Colon (tissue), 2 donors: ENCODE data around the gene PGM1.

Source experiments
- FAIRE-seq: peaks from 2 replicates; lab custom pipeline; 2012; peaks lifted over from hg19 to GRCh38; lab: Jason Lieb, UNC
- donor health status: control.
- donor health status: control.

Gene PGM1

DNA sequence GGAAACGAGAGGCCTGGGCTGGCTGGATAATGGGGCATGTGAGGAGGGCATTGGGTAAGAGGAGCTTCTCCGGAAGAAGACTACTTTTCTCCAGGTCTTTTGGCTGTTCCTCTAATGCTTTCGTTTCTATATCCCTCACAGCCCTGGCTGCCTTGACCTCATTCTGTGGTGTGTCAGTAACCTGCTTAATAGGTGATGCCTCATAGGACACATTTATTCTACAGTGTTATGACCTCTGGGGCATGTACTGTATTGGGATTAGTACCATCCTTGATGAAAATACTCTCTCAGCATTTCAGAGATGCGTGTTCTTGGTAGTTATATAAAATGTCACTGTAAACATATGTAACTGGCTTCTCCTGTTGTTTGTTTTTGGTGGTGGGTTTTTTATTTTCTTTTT, 40.1 kb downstream of the PGM1 start:
- FAIRE-seq = no peak

DNA sequence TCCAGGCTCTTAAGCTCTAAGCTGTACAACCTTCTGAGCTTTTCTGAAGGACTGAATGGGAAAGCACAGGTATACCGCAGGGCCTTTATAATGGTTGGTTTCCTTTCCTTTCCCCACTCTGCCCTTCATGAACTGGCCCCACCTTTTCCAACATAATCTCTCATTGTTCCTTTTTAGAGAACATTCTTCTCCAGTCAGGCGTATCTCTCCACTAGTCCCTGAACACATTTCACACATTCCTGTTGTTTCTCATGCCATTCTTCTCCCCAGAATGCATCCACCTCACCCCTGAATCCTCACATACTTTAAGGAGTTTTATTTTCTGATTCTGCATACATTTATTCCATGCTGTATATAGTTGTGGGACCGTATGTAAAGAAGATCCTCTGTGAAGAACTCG, 41.3 kb downstream of the PGM1 start:
- no peak for FAIRE-seq

DNA sequence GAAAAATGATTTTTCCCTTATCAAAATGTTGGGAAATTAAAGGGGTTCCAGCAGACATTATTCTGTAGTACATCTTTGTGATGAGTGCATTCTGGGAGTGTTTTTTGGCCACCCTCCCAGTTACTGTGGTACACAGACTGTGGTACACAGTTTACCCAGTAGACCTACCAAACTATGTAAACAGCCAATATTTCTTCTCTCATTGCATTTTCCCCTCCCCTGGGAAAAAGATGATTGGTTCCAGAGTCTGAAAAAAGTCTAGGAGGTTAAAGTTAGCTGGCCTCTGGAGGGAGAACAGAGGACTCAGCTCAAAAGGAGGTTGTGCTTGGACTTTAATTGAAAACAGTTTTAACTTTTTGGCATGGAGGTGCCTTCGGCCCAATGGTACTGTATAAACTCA, 42.5 kb downstream of the PGM1 start:
- FAIRE-seq = no peak

DNA sequence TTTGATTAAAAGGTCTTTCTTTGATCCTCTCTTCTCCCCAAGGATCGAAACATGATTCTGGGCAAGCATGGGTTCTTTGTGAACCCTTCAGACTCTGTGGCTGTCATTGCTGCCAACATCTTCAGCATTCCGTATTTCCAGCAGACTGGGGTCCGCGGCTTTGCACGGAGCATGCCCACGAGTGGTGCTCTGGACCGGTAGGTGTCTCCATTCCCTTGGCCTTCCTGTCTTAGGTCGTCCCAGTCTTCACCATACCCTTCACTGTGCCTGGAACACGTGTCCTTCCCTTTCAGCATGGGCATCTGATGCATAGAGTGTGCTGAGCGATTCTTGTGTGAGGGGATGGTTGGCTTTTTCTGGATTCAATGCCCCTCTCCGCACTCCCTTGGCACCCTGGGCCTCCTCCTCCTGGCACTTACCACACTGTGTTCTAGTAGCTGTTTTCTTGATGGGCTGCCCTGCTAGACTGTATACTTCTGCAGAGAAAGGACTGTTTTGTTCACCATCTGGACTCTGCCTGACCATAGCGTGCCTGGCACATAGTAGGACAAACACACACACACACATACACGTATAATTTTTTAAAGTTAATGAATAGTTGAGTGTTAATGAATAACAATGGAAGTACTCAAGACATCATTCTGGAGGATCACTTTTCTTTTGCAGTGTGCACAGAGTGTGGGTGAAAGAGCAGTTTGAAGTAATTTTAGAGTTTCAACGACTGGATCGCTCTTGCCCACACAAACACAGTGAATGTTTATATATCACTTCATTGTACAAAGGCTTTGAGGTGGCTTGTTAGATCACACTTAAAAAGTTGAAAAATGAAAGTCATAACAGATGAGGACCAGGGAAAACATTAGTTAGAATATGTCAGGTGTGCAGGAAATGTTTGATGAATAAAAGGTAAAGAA, 43.2 kb downstream of the PGM1 start:
- no peak for FAIRE-seq

DNA sequence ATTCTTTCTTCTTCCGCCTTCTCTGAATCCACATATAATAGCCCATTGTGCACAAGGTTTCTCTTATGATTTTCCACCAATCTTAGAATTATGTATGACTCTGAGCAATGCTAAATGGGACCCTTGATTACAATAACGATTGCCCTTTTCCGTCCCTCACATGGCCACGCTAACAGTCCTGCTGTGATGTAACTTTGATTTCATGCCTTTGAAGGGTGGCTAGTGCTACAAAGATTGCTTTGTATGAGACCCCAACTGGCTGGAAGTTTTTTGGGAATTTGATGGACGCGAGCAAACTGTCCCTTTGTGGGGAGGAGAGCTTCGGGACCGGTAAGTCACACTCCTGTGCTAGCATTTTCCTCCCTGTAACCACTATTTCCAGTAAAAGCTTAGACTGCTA, 45.3 kb downstream of the PGM1 start:
- no peak for FAIRE-seq

DNA sequence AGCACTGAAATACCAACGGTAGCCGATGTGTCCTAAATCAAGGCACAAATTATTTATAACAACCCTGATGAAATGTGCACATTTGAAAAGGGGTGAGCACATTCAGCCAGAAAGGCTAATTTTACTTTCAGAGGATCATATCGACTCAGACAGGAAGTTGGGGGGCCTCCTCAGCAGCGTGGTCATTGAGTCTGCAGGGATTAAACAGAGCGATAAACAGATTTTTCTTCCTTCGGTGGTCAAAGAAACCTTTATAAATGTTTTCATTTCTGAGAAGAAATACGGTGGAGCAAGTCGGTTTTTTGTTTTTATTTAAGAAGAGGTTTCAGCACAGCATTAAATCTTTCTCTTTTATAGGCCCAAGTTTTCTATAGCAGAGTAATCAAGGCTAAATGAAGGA, 45.7 kb downstream of the PGM1 start:
- no peak for FAIRE-seq

DNA sequence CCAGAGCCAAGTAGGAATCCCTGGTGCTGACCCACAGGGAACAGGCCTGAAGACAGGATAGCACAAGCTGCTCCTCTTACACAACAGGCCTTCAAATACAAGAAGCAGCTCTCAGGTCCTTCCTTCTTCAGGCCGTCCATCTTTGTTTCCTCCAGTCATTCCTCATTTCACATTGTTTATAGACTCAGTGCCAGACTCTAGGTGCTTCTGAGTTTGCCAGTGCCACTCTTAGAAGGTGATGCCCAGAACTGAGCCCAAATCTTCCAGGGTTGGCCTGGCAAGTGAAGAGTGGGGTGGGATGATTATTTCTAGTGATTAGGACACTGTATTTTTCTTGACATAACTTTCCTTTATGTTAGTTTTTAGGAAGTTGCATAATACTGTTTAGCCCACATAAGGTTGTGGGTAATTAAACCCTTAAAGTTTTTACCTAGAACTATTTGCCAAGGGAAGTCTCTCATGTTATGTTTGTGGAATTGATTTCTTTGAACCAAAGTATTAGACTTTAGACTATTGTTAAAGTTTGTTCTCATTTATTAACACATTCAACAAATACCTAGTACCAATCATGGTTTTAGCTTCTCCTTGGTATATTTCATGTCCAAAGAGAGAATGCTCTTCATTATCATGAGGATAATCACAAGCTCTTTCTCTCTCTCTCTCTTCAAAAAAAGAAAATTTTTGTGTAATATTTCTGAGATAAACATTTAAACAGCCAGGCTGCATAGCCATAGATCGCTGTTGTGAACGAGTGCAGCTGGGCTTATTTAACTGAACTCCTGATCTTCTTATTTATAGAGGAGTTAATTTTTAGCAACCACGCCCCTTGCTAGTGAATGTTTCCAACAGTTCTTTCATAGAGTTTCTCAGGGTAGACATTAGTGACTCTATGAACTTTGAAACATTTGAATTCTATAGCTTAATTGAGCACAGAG, 47.7 kb downstream of the PGM1 start:
- no peak for FAIRE-seq

DNA sequence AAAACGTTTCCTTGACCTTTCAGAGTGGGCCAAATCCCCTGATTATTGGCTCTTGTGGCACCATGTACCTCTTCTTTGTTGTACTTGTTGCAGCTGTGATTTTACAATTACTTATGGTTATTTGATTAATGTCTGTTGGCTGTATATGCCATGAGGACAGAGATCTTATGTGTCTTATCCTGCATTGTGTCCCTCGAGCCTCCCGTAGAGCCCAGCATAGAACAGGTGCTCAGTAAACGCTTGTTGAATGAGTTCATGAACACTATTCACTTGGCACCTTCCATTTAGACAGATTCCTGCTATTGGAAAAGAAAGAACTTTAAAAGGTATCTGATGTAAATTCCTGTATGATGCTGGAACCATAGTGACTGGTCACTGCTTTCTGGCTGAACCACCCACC, 48.4 kb downstream of the PGM1 start:
- FAIRE-seq = no peak

DNA sequence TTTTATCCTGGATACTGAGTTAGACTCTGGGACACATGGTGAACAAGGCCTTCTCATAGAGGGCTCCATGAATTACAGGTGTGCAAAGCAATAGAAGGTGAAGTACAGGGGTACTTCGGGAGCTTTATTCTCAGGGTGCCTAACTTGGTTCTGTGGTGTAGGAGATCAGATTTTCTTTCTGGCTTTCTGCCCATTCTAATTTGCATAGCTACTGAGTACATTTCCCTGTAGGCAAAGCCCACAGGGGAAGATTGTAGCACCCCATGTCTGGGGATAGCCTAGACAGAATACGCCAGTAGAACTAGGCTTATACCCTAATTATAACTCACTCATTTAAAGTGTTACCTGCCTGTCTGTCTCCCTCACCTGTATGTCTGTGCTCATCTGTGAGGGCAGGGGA, 49.7 kb downstream of the PGM1 start:
- FAIRE-seq = no peak

DNA sequence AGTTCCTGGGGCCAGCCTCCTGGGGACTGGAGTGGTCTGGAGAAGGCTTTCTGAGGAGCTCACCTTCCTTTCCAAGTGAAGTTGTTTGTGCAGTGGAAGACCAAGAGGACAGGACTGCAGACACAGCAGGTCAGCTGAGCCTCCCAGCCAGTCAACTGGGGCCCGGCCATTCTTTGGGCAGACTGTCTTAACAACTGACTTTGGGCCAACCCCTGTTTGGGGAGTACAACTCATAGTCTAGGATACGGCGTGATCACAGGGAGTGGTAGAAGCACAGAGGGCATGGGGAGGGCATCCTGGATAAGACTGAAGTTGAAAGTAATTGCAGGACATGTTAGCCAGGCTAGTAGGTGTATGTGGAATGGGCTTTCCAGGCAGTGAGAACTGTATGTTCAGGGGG, 50.3 kb downstream of the PGM1 start:
- no peak for FAIRE-seq

DNA sequence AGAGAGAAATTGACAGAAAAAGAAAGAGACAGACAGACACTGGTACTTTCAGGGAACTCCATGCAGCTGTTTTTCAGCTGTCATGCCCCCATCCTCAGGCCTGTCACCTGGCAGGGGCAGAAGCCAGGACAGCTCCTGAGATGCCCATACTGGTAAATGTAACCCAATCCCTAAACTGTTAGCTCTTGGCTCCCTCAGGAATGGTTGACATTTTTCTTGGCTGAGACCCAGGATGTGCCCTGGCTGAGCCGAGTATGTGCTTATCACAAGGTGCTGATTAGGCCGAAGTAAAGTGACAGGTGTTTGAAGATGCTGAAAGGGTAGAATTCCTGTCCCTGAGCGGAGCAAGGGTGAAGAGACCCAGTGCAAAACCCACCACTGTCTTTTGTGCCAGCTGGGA, 50.7 kb downstream of the PGM1 start:
- no peak for FAIRE-seq

DNA sequence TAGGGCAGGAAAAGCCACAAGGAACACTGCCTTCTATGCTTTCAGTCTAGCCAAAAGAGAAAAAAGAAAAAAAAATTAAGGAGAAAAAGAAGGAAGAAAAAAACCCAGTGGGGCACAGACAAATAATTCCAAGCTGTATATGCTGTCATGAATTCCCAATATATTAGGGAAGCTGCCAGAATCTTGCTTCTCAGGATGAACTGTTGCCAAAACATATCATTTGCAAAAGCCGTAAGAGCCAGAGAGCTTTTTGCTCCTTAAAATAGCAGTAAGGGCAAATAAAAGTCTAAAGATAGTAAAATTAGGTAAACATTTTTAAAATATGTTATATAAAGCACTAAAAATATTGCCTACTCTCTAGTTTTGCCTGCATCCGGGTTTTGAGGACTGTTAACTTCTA, 52.1 kb downstream of the PGM1 start:
- no peak for FAIRE-seq

DNA sequence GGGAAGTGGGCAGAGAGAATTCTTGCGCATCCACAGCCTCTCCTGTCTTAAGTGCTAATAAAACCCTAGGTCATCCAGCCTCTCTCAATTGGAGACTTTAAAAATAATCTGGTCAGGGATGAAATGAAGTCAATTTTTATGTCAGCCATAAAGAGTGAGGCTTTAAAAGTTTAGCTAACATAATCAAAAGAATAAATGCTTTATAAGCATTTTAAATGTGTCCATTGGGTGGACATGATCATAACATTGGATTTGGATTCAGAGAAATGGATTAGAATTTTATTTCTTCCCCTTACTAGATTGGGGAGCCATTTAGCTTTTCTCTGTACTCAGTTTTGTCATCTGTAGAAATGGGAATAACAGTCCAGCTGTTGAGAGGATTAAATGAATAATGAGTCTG, 55.5 kb downstream of the PGM1 start:
- no peak for FAIRE-seq

DNA sequence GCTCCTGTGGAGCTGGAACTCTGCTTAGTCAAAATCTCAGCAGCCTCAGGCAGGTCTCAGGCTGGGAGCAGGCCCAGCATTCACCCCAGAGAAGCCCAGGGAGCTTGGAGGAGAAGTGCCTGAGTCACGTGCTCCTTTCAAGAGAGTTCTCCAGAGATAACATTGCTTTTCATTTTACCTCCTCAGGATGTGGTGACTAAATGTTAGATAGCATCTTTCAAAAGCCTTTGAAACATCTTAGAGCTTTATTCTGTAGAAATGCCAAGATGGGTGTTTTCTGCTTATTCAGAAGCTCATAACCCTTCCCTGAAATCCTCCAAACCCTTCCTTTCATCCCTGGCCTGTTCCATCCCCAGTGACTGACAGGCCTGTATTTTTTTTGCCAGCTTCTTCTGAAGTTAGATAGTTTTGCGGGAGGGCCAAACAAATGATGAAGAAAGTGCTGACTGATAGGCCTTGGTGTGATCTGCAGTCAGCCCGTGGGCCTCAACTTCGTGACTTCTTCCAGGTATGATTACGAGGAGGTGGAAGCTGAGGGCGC, 58.0 kb downstream of the PGM1 start:
- no peak for FAIRE-seq

DNA sequence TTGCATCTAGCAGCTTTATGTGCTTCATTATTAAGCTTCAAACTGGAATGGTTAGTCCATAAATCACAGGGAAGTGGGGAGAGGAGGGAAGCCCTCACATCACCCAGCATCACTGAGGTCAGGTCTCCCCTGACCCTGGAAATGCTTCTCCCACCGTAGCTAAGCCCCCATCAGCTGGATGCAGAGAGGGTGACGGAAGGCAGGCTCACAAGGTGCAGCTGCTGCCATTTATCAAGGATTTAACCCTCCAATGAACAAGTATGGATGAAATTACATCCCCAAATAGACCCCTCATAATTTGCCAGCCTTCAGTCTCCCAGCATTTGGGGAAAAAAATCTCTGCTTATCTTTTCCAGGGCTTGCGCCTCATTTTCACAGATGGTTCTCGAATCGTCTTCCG, 60.8 kb downstream of the PGM1 start:
- FAIRE-seq = no peak

DNA sequence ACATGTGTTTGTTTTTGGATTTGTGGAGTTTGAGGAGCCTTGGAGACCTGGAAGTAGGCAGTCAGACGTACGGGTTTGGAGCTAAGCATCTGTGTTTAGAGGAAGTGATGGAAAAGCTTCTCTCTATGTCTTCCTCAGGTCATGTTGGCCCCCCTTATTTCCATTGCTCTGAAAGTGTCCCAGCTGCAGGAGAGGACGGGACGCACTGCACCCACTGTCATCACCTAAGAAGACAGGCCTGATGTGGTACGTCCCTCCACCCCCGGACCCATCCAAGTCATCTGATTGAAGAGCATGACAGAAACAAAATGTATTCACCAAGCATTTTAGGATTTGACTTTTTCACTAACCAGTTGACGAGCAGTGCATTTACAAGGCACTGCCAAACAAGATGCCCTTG, 66.2 kb downstream of the PGM1 start:
- FAIRE-seq = no peak

DNA sequence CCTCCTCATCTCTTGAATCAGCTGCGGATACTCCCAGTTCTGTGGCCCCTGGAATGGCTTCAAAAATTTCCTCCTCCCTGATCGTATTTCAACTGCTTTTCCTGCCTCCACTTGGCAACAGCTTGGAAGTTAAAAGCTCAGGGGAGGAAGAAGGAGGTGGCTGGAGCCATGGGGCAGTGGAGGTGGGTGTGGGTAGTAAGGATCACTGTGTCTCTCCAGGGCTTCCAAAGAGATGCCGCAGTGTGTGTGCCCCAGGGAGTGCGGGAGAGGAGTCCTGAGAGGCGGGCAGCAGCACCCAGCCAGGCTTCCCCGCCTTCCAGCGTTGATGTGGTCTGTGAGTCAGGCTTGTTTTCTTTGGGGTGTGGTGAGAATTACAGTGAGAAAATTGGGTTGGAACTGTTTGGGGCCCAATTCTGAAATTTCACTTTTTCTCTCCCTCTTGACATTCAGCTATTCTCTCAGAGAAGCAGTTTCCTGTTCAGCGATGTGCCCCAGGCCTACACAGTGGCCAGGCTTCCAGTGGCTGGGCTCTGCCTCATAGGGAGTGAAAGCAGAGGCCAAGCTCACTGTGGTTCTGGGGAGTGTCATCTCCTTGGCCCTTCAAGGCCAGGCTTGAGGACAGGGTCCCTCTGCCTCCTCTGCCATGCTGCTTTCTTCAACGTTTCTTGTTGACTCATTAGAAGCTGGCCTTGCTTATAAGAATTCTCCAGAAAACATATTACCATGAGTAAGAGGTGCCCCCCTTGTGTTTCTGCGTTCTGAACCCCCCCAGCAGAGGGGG, 69.0 kb downstream of the PGM1 start:
- no peak for FAIRE-seq

DNA sequence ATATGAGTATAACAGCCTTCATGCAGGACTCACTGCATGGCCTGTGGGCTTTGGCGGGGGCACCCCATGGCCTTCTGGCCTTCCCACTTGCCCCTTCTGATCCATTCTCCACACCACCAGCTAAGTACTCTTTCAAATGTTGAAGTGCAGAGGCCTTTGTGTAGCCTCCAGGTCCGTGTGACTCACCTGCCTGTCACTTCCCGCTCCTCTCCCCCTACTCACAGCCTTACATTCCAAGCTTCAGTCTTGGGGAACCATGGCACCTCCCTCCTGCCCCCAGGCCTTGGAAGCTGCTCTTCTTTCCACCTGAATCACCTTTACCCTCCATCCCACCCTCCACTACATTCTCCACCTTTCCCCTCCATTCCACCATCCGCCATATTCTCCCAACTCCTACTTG, 69.6 kb downstream of the PGM1 start:
- FAIRE-seq = no peak

DNA sequence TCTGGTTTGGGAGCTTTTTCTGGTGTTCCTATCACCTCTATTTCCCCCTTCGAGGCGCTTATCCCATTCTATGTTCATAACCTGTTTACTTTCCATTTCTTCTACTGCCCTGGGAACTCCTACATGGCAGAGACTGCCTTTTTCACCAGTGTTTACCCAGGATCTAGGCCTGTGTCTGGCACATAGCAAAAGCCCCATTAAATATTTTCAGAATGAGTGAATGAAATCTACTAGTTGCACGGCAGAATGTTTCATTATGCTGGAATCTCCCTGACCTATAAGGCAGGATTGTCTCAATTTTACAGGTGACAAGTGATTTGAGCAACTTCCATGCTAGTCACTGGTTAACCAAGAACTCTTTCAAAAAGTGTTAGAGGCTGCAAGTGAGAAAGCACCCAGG, 70.1 kb downstream of the PGM1 start:
- FAIRE-seq = no peak

DNA sequence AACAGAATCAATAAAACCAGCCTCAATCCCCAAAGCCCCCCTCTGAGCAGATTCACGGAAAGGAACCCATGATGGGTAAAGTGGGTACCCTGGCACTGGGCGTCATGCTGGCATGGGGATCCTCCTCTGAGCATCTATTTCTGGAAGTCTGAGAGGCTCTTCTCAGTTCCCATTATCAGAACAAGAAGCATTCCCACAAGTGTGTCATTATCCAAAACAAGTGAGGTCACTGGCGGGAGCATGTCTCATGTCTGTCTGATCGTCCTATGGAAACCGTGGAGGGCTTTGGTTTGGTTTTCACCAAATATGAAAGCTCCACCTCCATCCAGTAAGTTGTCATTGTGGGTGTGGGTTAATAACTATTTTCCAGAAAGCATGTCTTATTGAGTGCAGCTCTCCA, 70.7 kb downstream of the PGM1 start:
- FAIRE-seq = no peak

DNA sequence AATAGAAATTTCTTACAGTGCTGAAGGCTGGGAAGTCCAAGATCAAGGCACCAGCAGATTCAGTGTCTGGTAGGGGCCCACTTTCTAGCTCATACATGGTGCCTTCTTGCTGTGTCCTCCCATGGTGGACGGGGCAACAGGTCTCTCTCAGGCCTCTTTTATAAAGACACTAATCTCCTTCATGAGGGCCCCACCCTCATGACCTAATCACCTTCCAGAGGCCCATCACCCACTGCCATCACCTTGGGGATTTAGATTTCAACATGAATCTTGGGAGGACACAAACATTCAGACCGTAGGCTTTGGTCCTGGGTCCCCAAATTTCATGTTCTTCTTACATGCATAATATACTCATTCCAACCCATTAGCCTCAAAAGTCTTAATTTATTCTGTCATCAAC, 71.5 kb downstream of the PGM1 start:
- FAIRE-seq = no peak

DNA sequence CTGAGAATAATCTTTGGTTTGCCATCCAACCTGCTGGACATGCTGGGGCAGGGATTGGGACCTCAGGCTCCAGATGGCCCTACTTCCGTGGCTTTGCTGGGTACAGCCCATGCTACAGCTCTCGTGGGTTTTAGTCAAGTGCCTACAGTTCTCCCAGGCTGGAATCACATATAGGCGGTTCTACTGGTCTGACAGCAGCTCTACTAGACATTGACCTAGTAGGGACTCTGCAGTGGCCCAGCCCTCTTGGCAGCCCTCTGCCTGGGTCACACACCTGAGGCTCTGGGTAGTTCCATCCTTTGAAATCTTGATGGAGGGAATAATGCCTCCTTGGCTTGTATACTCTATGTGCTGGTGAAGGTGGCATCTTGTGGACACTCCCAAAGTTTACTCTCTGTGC, 72.2 kb downstream of the PGM1 start:
- no peak for FAIRE-seq
